ENCODE results near the gene NEK2. TPM values are rescaled to one million over a fixed set of nuclear protein-coding genes. Genes with fewer than 3 reads are reported as not detected.
A peak's percentile ranks its signal among the peaks of the same experiment; 100 is the strongest.

Gene NEK2
- total RNA-seq, 1 experiment from 2014 or later: 50.2 TPM

GRCh38 chr1:211650904-211651303, 24.5 kb downstream of the NEK2 start:
- ChIA-PET POLR2A (no interaction called here), RAD21 (ENCODE audit: low non-redundant PET in 1 of 2, low total read pairs in 2 of 2, uncharacterized antibody in 2 of 2, unreplicated experiment in 2 of 2) (no interaction called here), CTCF (no interaction called here)
- peaks cover 11 to 52% of the 10 kb centered on the region in 2 experiments; a peak in 3 of 4 replicates for H3K4me1 ChIP-seq (ENCODE audit: control insufficient read depth in 1 of 2, insufficient read depth in 2 of 2, low read length in 2 of 2)
- TF ChIP-seq POLR2A (IDR thresholded peaks at IDR 0.05; ENCODE audit: borderline replicate concordance, extremely low read depth, insufficient read depth, insufficient read length) (no peak), JUND (IDR thresholded peaks at IDR 0.05) (no peak), SRF (IDR thresholded peaks at IDR 0.05; ENCODE audit: low read depth) (no peak), ZNF274 (IDR thresholded peaks at IDR 0.05; ENCODE audit: low read depth, low read length) (no peak), POLR2AphosphoS5 (IDR thresholded peaks at IDR 0.05; ENCODE audit: low read depth, low read length) (no peak), ATF3 (IDR thresholded peaks at IDR 0.05) (no peak), FOSL1 (IDR thresholded peaks at IDR 0.05; ENCODE audit: low read depth) (no peak), SIN3A (IDR thresholded peaks at IDR 0.05; ENCODE audit: low read depth) (no peak), ELF1 (IDR thresholded peaks at IDR 0.05; ENCODE audit: borderline replicate concordance, low read depth) (no peak), MAX (IDR thresholded peaks at IDR 0.05) (no peak), ZBTB33 (IDR thresholded peaks at IDR 0.05; ENCODE audit: extremely low read depth, insufficient replicate concordance, low read length) (no peak), SP1 (IDR thresholded peaks at IDR 0.05; ENCODE audit: low read depth) (no peak), YY1 (IDR thresholded peaks at IDR 0.05; ENCODE audit: extremely low read depth, insufficient replicate concordance, low read depth, low read length) (no peak), TCF7L2 (IDR thresholded peaks at IDR 0.05; ENCODE audit: borderline replicate concordance, extremely low read depth, insufficient read depth, insufficient read length) (no peak), REST (IDR thresholded peaks at IDR 0.05; ENCODE audit: low read depth) (no peak), ZFX (IDR thresholded peaks at IDR 0.05) (no peak)
- H3K36me3 ChIP-seq (ENCODE audit: control insufficient read depth in 1 of 2, insufficient read depth in 2 of 2, low read length in 2 of 2): no peaks in the 10 kb centered on the region
- no peaks in the 10 kb centered on the region for H3K27me3 ChIP-seq (ENCODE audit: insufficient read depth, low read length)
- no peaks in the 10 kb centered on the region for H3K9me3 ChIP-seq (ENCODE audit: control insufficient read depth in 1 of 2, insufficient read depth in 1 of 2, low read depth in 1 of 2, low read length in 2 of 2)
- no peaks in the 10 kb centered on the region for H4K20me1 ChIP-seq (ENCODE audit: insufficient read depth)
- no peak overlapping the region for H2AFZ ChIP-seq (ENCODE audit: low read depth, low read length, poor library complexity, severe bottlenecking)
- no peaks in the 10 kb centered on the region for H3K9me2 ChIP-seq (ENCODE audit: insufficient read depth)
- H3K27ac ChIP-seq (ENCODE audit: low read depth, low read length): no peak overlapping the region
- intact Hi-C loops (cut with micrococcal nuclease): loop anchor here (5.0 kb wide), 1 partner anchor 1244 kb away; no protein-coding TSS in a partner anchor
- peak overlapping the region; percentile 38; the same call in 1 of the 2 replicates for H3K4me2 ChIP-seq (ENCODE audit: low read length)
- no peak for ATAC-seq
- no peak overlapping the region for H3K9ac ChIP-seq (ENCODE audit: low read length)
- H3K4me3 ChIP-seq (replicated peaks in 1 of 2; ENCODE audit: low read depth in 1 of 2, low read length in 2 of 2): no peak overlapping the region
- DNase-seq (ENCODE audit: low read depth, low spot score): no peak
- no TSS peak for BruUV-seq (replicated peaks)
- H3K79me2 ChIP-seq (ENCODE audit: insufficient read depth, low read length): no peaks in the 10 kb centered on the region
